Endodermal cell (in vitro differentiated cells): ENCODE results near the gene GNL1. TPM values are rescaled to one million over a fixed set of nuclear protein-coding genes. Genes with fewer than 3 reads are reported as not detected.
"Not testable (repeated sequence)": the region's sequence is repeated elsewhere in the genome, so short reads cannot be mapped to it uniquely, and the experiment has no call there.

Source experiments
- DNase-seq: peaks from one replicate; pipeline ENCODE4 v3.0.0-alpha.2; 2017
- H3K27ac ChIP-seq: 2 replicates; pipeline ENCODE4 v1.5.1; 2013; ENCODE audit warnings: mild to moderate bottlenecking, low read depth, low read length, moderate library complexity
- H3K27me3 ChIP-seq: 2 replicates; pipeline ENCODE4 v1.6.1; 2013; ENCODE audit warnings: mild to moderate bottlenecking, low read length, moderate library complexity; ENCODE audit not compliant: insufficient read depth, control insufficient read depth, poor library complexity, severe bottlenecking
- H3K36me3 ChIP-seq: 2 replicates; pipeline ENCODE4 v1.7.0; 2013; ENCODE audit warnings: mild to moderate bottlenecking, low read length, moderate library complexity; ENCODE audit not compliant: control insufficient read depth, insufficient read depth
- H3K4me1 ChIP-seq: one replicate; pipeline ENCODE4 v1.7.0; 2013; ENCODE audit warnings: low read length; ENCODE audit not compliant: control insufficient read depth, insufficient read depth
- H3K4me3 ChIP-seq: 2 replicates; pipeline ENCODE4 v1.5.1; 2013; ENCODE audit warnings: mild to moderate bottlenecking, low read length, moderate library complexity
- H3K9ac ChIP-seq: 2 replicates; pipeline ENCODE4 v1.6.1; 2013; ENCODE audit warnings: mild to moderate bottlenecking, low read length, moderate library complexity; ENCODE audit not compliant: poor library complexity, severe bottlenecking; ENCODE audit errors: extremely low read depth
- H3K9me3 ChIP-seq: 2 replicates; pipeline ENCODE4 v1.6.1; 2013; ENCODE audit warnings: mild to moderate bottlenecking, low read length, moderate library complexity; ENCODE audit not compliant: control insufficient read depth
- H3K27ac Mint-ChIP-seq: 2 replicates; pipeline ENCODE4 v1.8.0; 2020; ENCODE audit warnings: mixed read lengths
- H3K27me3 Mint-ChIP-seq: 2 replicates; pipeline ENCODE4 v1.8.0; 2021; ENCODE audit warnings: mild to moderate bottlenecking, mixed read lengths; ENCODE audit not compliant: insufficient read depth
- H3K36me3 Mint-ChIP-seq: 2 replicates; pipeline ENCODE4 v1.8.0; 2020; ENCODE audit warnings: low read depth, mixed read lengths
- H3K4me1 Mint-ChIP-seq: 2 replicates; pipeline ENCODE4 v1.8.0; 2020; ENCODE audit warnings: mixed read lengths
- H3K4me3 Mint-ChIP-seq: 2 replicates; pipeline ENCODE4 v1.8.0; 2020; ENCODE audit warnings: mild to moderate bottlenecking, moderate library complexity, mixed read lengths
- H3K9me3 Mint-ChIP-seq: 2 replicates; pipeline ENCODE4 v1.8.0; 2020; ENCODE audit warnings: mild to moderate bottlenecking, mixed read lengths
- CTCF ChIP-seq: fragments of 200-600 bp; sonication (generic); conservative IDR thresholded peaks from 2 replicates; pipeline ENCODE4 v1.5.0; 2021; ENCODE audit warnings: antibody characterized with exemption, mild to moderate bottlenecking
- WGBS, 2 experiments: methylation state at CpG; one replicate each; pipeline versions ENCODE4 v1.1.5 to v1.1.7; 2013; ENCODE audit warnings: missing lambda C conversion rate in 2 of 2, mixed read lengths in 1 of 2; ENCODE audit not compliant: insufficient coverage in 1 of 2, insufficient read length in 1 of 2; 5-methylcytosine and 5-hydroxymethylcytosine counted together
- total RNA-seq, 2 donors: library from RNA; stranded (reverse); fragmentation: NEBNext Ultra II Directional in 1 of 2; extraction: Animal tissue kit (Norgen Biotek cat#: 25700) in 1 of 2; gene quantifications; 2 replicates in 1 of 2; 3 replicates in 1 of 2; pipeline ENCODE4 v1.2.1, GENCODE V29; 2021

GNL1 gene
- total RNA-seq, 2 donors from 2014 or later: 82.1 to 93.5 TPM

DNA sequence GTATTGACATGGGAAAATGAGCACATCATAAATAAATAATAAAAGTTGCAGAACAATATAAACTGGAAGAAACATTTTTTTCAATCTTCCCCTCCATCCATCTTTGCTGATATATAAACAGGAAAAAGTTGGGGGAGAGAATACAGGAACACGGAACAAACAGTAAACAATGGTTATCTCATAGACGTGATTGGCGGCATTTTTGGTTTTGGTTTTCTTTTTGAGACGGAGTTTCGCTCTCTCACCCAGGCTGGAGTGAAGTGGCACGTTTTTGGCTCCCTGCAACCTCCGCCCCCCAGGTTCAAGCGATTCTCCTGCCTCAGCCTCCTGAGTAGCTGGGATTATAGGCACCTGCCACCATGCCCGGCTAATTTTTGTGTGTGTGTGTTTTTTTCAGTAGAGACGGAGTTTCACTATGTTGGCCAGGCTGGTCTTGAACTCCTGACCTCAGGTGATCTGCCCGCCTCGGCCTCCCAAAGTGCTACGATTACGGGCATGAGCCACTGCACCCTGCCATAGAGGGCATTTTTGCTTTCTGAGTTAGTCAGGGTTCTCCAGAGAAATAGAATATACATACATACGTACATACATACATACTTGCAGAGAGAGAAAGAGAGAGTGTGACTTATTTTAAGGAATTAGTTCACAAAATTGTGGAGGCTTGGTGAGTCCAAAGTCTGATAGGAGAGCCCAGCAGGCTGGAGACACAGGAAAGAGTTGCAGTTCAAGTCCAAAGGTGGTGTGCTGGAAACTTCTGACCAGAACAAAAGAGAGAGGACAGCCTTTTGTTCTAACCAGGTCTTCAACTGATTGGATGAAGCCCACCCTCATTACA is 22.6 kb downstream of the GNL1 start:
- peaks cover 7% of the 10 kb centered on the region for H3K27me3 Mint-ChIP-seq
- H3K4me1 ChIP-seq: no peaks in the 10 kb centered on the region
- DNase-seq: peak; percentile 17
- H3K36me3 Mint-ChIP-seq: no peaks in the 10 kb centered on the region
- H3K9ac ChIP-seq: no peak overlapping the region
- 79 to 84% methylated on average over 11 to 14 of the region's 15 CpGs for WGBS, 2 experiments
- no peak overlapping the region for H3K27ac Mint-ChIP-seq
- no peak overlapping the region for H3K4me3 Mint-ChIP-seq
- H3K4me1 Mint-ChIP-seq: no peaks in the 10 kb centered on the region
- H3K27ac ChIP-seq: no peak overlapping the region
- no peaks in the 10 kb centered on the region for H3K27me3 ChIP-seq
- TF ChIP-seq CTCF: no peak
- peaks cover 5% of the 10 kb centered on the region for H3K9me3 ChIP-seq
- H3K36me3 ChIP-seq: no peaks in the 10 kb centered on the region
- no peaks in the 10 kb centered on the region for H3K9me3 Mint-ChIP-seq
- H3K4me3 ChIP-seq: no peak overlapping the region

DNA sequence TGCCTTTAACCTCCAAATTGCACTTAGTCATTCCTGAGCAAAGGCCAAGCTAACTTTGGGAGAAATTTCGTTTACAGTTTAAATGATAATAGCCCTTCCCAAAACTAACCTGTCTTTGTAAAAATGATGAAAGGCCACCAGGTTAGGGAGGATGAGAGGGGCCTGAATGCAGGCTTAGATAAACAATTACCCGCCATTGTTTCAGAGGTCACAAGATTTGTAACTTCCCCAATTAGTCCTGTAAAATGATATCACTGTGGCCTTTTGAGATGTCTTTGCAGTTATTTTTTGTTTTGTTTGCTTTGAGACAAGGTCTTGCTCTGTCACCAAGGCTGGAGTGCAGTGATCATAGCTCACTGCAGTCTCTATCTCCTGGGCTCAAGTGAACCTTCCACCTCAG is 26.3 kb downstream of the GNL1 start:
- no peak for DNase-seq
- no peaks in the 10 kb centered on the region for H3K27me3 ChIP-seq
- H3K9ac ChIP-seq: no peak overlapping the region
- H3K4me3 Mint-ChIP-seq: no peak overlapping the region
- H3K36me3 Mint-ChIP-seq: no peaks in the 10 kb centered on the region
- H3K4me3 ChIP-seq: no peak overlapping the region
- H3K4me1 Mint-ChIP-seq: no peaks in the 10 kb centered on the region
- TF ChIP-seq CTCF: no peak
- no peak overlapping the region for H3K27ac Mint-ChIP-seq
- no peak overlapping the region for H3K27ac ChIP-seq
- peaks cover 10% of the 10 kb centered on the region for H3K27me3 Mint-ChIP-seq
- peaks cover 5% of the 10 kb centered on the region for H3K9me3 ChIP-seq
- no peaks in the 10 kb centered on the region for H3K36me3 ChIP-seq
- WGBS, 2 experiments: 74 to 92% methylated on average over 2 of the region's 2 CpGs
- no peaks in the 10 kb centered on the region for H3K4me1 ChIP-seq
- no peaks in the 10 kb centered on the region for H3K9me3 Mint-ChIP-seq

DNA sequence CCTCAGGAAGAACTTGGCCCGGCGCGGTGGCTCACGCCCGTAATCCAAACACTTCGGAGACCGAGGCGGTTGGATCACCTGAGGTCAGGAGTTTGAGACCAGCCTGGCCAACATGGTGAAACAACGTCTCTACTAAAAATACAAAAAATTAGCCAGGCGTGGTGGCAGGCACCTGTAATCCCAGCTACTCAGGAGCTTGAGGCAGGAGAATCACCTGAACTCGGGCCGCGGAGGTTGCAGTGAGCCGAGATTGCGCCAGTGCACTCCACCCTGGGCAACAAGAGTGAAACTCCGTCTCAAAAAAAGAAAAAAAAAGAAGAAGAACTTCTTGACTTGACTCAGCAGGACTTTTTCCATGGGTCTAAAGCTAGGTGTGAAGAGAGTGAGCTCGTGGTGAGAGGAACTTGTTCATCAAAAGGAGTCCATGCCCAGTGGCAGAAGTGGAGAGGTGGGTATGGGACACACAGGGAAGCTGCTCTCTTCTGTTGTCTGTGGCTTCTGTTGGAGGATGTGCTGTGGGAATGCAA is 26.9 kb downstream of the GNL1 start:
- not testable (repeated sequence) for H3K4me3 ChIP-seq, H3K4me1 Mint-ChIP-seq, H3K36me3 Mint-ChIP-seq, H3K9me3 Mint-ChIP-seq, DNase-seq, H3K4me3 Mint-ChIP-seq, H3K27ac Mint-ChIP-seq, H3K27me3 ChIP-seq, H3K9ac ChIP-seq, H3K9me3 ChIP-seq, H3K27ac ChIP-seq, H3K36me3 ChIP-seq, H3K4me1 ChIP-seq
- 92 to 94% methylated on average over 10 to 17 of the region's 17 CpGs for WGBS, 2 experiments
- peaks cover 16% of the 10 kb centered on the region for H3K27me3 Mint-ChIP-seq

GRCh38 chr6:30526444-30526843 is 29.8 kb downstream of the GNL1 start:
- H3K4me3 ChIP-seq, H3K4me1 ChIP-seq, H3K9me3 ChIP-seq, H3K36me3 Mint-ChIP-seq, H3K36me3 ChIP-seq, H3K4me1 Mint-ChIP-seq, H3K27ac ChIP-seq, H3K4me3 Mint-ChIP-seq, H3K9ac ChIP-seq, H3K27ac Mint-ChIP-seq, DNase-seq, H3K9me3 Mint-ChIP-seq, H3K27me3 ChIP-seq: not testable (repeated sequence)
- WGBS, 2 experiments: 81 to 100% methylated on average over 2 of the region's 3 CpGs
- peaks cover 42% of the 10 kb centered on the region for H3K27me3 Mint-ChIP-seq

- not testable (repeated sequence) for H3K9me3 Mint-ChIP-seq, H3K9me3 ChIP-seq, H3K36me3 ChIP-seq, H3K27ac Mint-ChIP-seq, H3K27ac ChIP-seq, DNase-seq, H3K36me3 Mint-ChIP-seq, H3K4me1 Mint-ChIP-seq, H3K27me3 ChIP-seq, H3K4me3 Mint-ChIP-seq, H3K4me1 ChIP-seq, H3K9ac ChIP-seq, H3K4me3 ChIP-seq
- peaks cover 50% of the 10 kb centered on the region for H3K27me3 Mint-ChIP-seq
- WGBS, 2 experiments: 89 to 92% methylated on average over 5 of the region's 5 CpGs
These were observed 34.3 kb downstream of the GNL1 start for GRCh38 chr6:30521952-30522351.
